ENCODE results near the gene ASCC1.

DNA sequence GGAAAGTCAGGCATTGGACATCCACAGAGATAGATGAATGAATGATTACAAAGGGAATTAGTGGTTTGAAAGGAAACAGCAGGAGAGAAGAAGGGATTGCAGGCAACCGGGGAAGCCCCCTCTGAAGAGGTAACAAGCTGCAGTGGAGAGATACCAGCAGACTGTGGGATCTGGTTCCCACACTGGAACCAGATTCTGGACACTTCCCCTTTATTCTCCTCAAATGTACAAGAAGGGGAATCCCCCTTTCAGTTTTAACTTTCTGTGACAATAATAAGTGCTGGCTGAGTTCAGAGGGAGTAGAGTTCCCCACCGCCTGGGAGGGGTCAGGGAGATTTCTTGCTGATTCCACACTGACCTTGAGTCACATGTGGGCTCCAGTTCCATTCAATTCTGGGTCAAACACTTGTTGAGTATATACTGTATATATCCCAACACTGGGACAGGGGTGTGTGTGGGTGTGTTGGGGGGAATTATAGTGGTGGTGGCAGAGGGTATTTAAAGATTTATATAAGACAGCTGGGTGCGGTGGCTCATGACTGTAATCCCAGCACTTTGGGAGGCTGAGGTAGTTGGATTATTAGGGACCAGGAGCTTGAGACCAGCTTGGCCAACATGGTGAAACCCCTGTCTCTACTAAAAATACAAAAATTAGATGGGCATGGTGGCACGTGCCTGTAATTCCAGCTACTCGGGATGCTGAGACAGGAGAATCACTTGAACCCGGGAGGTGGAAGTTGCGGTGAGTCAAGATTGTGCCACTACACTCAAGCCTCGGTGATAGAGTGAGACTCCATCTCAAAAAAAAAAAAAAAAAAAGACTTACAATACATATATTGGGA is 41.2 kb upstream of the ASCC1 start:
- TF ChIP-seq, protein P1, sequence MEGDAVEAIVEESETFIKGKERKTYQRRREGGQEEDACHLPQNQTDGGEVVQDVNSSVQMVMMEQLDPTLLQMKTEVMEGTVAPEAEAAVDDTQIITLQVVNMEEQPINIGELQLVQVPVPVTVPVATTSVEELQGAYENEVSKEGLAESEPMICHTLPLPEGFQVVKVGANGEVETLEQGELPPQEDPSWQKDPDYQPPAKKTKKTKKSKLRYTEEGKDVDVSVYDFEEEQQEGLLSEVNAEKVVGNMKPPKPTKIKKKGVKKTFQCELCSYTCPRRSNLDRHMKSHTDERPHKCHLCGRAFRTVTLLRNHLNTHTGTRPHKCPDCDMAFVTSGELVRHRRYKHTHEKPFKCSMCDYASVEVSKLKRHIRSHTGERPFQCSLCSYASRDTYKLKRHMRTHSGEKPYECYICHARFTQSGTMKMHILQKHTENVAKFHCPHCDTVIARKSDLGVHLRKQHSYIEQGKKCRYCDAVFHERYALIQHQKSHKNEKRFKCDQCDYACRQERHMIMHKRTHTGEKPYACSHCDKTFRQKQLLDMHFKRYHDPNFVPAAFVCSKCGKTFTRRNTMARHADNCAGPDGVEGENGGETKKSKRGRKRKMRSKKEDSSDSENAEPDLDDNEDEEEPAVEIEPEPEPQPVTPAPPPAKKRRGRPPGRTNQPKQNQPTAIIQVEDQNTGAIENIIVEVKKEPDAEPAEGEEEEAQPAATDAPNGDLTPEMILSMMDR (IDR thresholded peaks at IDR 0.05; ENCODE audit: low read depth, low read length, poor library complexity, severe bottlenecking) = no peak
- no peak for TF ChIP-seq EZH2phosphoT487 (IDR thresholded peaks at IDR 0.05; ENCODE audit: borderline replicate concordance, low read length)
